Type B pancreatic cell (in vitro differentiated cells): Measurements from ENCODE around the gene ANKRD17. TPM values are rescaled to one million over a fixed set of nuclear protein-coding genes. Genes with fewer than 3 reads are reported as not detected.

ENCODE experiments used
- DNase-seq: peaks from one replicate; pipeline ENCODE4 v3.0.0; 2021; ENCODE audit warnings: mixed read lengths; ENCODE audit not compliant: unreplicated experiment; ENCODE audit errors: extremely low spot score
- H3K27ac Mint-ChIP-seq: 2 replicates; pipeline ENCODE4 v1.8.0; 2021; ENCODE audit warnings: mild to moderate bottlenecking, mixed read lengths
- H3K27me3 Mint-ChIP-seq: 2 replicates; pipeline ENCODE4 v1.8.0; 2021; ENCODE audit warnings: mixed read lengths
- H3K36me3 Mint-ChIP-seq: 2 replicates; pipeline ENCODE4 v1.8.0; 2021; ENCODE audit warnings: mixed read lengths
- H3K4me1 Mint-ChIP-seq: one replicate; pipeline ENCODE4 v1.8.0; 2021; ENCODE audit warnings: mixed read lengths; ENCODE audit not compliant: unreplicated experiment
- H3K4me3 Mint-ChIP-seq: 2 replicates; pipeline ENCODE4 v1.8.0; 2021; ENCODE audit warnings: mild to moderate bottlenecking, mixed read lengths
- H3K9me3 Mint-ChIP-seq: 2 replicates; pipeline ENCODE4 v1.8.0; 2021; ENCODE audit warnings: mixed read lengths
- total RNA-seq: library from RNA; stranded (reverse); gene quantifications from 2 replicates; pipeline ENCODE4 v1.2.1, GENCODE V29; 2021; ENCODE audit warnings: low replicate concordance
- TF ChIP-seq, protein P1 (sequence below): fragments of 200-600 bp; sonication (generic); conservative IDR thresholded peaks from 2 replicates; pipeline ENCODE4 v1.5.0; 2021; ENCODE audit warnings: antibody characterized with exemption, mild to moderate bottlenecking

The ANKRD17 gene
- total RNA-seq, 1 donor from 2014 or later: 77.7 TPM

DNA sequence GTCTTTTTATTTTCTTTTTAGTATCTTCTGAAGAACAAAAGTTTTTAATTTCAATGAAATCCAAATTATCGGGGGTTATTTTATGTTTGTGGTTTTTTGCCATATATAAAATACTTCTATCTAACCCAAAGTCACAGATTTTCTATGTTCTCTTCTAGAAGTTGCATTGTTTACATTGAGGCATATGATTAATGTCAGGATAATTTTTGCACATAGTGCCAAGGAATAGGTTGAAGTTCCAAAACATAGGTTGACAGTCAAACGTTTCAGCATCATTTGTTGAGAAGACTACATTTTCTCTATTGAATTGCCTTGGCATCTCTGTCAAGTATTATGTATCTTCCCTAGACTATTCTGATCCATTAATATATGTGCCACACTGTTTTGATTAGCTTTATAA, 64.5 kb downstream of the ANKRD17 start:
- Mint-ChIP-seq H3K4me1 (peaks cover 4% of the 10 kb centered on the region), H3K27me3 (no peaks in the 10 kb centered on the region), H3K27ac (no peak overlapping the region), H3K4me3 (no peak overlapping the region), H3K36me3 (peaks cover 16% of the 10 kb centered on the region), H3K9me3 (no peaks in the 10 kb centered on the region)
- TF ChIP-seq, protein P1, sequence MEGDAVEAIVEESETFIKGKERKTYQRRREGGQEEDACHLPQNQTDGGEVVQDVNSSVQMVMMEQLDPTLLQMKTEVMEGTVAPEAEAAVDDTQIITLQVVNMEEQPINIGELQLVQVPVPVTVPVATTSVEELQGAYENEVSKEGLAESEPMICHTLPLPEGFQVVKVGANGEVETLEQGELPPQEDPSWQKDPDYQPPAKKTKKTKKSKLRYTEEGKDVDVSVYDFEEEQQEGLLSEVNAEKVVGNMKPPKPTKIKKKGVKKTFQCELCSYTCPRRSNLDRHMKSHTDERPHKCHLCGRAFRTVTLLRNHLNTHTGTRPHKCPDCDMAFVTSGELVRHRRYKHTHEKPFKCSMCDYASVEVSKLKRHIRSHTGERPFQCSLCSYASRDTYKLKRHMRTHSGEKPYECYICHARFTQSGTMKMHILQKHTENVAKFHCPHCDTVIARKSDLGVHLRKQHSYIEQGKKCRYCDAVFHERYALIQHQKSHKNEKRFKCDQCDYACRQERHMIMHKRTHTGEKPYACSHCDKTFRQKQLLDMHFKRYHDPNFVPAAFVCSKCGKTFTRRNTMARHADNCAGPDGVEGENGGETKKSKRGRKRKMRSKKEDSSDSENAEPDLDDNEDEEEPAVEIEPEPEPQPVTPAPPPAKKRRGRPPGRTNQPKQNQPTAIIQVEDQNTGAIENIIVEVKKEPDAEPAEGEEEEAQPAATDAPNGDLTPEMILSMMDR: no peak
- DNase-seq: no peak

DNA sequence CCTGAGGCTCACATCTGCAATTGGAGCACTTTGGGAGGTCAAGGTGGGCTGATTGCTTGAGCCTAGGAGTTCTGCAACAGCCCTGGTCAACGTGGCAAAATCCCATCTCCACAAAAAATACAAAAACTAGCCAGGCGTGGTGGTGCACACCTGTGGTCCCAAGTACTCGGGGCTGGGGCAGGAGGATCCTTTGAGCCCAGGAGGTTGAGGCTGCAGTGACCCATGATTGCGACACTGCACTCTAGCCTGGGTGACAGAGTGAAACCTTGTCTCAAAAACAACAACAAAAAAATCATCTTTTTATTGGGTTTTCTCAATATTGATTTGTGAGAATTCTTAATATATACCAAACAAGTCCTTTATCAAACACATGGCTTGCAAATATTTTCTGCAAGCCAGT, 64.9 kb downstream of the ANKRD17 start:
- H3K4me3 Mint-ChIP-seq: no peak overlapping the region
- H3K27me3 Mint-ChIP-seq: no peaks in the 10 kb centered on the region
- H3K36me3 Mint-ChIP-seq: peaks cover 18% of the 10 kb centered on the region
- H3K27ac Mint-ChIP-seq: no peak overlapping the region
- TF ChIP-seq, protein P1: no peak
- H3K9me3 Mint-ChIP-seq: peaks cover 3% of the 10 kb centered on the region
- DNase-seq: no peak
- H3K4me1 Mint-ChIP-seq: peaks cover 4% of the 10 kb centered on the region

GRCh38 chr4:73193155-73193554, 65.4 kb downstream of the ANKRD17 start:
- Mint-ChIP-seq H3K27ac (no peak overlapping the region), H3K4me3 (no peak overlapping the region), H3K9me3 (peaks cover 3% of the 10 kb centered on the region), H3K36me3 (peaks cover 18% of the 10 kb centered on the region), H3K27me3 (no peaks in the 10 kb centered on the region), H3K4me1 (peaks cover 4% of the 10 kb centered on the region)
- TF ChIP-seq, protein P1: no peak
- DNase-seq: no peak

DNA sequence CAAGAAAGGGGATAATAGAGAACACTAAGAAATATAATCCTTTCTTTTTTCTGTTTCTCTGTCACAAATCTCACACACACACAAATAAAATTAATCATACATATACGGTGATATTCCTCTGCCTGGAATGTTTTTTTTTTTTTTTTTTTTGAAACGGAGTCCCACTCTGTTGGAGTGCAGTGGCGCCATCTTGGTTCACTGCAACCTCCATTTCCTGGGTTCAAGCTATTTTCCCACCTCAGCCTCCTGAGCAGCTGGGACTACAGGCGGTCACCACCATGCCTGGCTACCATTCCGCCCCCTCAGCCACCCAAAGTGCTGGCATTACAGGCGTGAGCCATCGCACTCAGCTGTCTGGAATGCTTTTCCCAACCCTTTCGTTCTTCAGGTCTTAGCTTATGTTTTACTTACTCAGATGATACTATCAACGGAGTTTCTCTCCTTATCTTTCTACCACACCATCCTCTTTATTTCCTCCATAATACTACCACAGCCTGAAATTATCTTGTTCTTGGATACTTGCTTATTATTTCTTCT, 69.3 kb downstream of the ANKRD17 start:
- TF ChIP-seq, protein P1: no peak
- no peaks in the 10 kb centered on the region for H3K27me3 Mint-ChIP-seq
- no peaks in the 10 kb centered on the region for H3K4me1 Mint-ChIP-seq
- H3K36me3 Mint-ChIP-seq: peaks cover 14% of the 10 kb centered on the region
- no peak for DNase-seq
- peaks cover 3% of the 10 kb centered on the region for H3K9me3 Mint-ChIP-seq
- H3K4me3 Mint-ChIP-seq: no peak overlapping the region
- no peak overlapping the region for H3K27ac Mint-ChIP-seq

GRCh38 chr4:73187325-73187724, 71.3 kb downstream of the ANKRD17 start:
- no peak for DNase-seq
- H3K4me1 Mint-ChIP-seq: no peaks in the 10 kb centered on the region
- TF ChIP-seq, protein P1: no peak
- H3K27me3 Mint-ChIP-seq: no peaks in the 10 kb centered on the region
- H3K4me3 Mint-ChIP-seq: no peak overlapping the region
- peaks cover 3% of the 10 kb centered on the region for H3K9me3 Mint-ChIP-seq
- peaks cover 19% of the 10 kb centered on the region for H3K36me3 Mint-ChIP-seq
- H3K27ac Mint-ChIP-seq: no peak overlapping the region

DNA sequence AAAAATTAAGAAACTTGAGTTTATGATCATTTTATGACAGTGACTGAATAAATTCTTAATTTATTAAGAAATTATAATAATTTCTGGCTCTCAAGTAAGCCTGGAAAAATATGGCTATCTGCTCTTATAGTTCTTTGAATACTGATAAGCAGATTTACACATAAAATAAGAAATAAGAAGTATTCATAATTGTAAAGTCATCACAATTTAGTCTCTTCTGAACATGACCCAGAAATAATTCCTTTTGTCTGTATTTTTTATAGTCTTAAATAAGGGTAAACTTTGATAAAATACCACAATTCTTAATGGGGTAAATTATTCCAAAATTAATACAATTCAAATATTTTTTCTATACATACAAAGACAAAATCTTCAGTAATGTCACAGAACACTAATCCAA, 72.7 kb downstream of the ANKRD17 start:
- Mint-ChIP-seq H3K27ac (no peak overlapping the region), H3K36me3 (peaks cover 19% of the 10 kb centered on the region), H3K9me3 (peaks cover 3% of the 10 kb centered on the region), H3K4me1 (peaks cover 5% of the 10 kb centered on the region), H3K4me3 (no peak overlapping the region), H3K27me3 (no peaks in the 10 kb centered on the region)
- DNase-seq: no peak
- TF ChIP-seq, protein P1: no peak
